ENCODE data around the gene CALR3. TPM values are rescaled to one million over a fixed set of nuclear protein-coding genes. Genes with fewer than 3 reads are reported as not detected.

The CALR3 gene
- total RNA-seq, 2 experiments from 2014 or later: not detected

DNA sequence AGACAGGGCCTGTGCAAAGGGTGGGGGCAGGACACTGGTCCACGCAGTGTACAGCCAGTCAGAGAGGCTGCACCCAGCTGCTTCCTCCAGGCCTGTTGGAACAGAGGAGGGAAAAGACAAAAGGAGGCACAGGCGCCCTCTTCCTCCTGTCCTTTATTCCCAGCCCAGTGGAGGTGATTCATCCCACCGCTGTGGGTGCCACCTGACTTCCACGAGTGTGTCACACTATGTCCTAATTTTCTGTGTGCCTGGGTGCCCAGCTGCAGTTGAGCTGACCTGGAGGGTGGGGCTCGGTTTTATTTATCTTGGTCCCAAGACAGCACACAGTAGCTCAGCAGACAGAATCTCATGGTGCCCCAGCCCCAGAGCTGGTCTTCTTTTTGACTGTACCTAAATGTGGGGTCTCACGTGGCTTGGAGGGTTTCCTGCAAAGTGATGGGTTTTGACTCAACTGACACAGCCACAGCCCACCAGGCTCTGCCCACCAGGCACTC is 33.2 kb downstream of the CALR3 start:
- Mint-ChIP-seq H3K4me1 (ENCODE audit: low read depth) (peaks cover 57% of the 10 kb centered on the region), H3K4me3 (no peak overlapping the region), H3K36me3 (ENCODE audit: low read depth) (peaks cover 14% of the 10 kb centered on the region), H3K9me3 (no peaks in the 10 kb centered on the region), H3K27me3 (no peaks in the 10 kb centered on the region), H3K27ac (no peak overlapping the region)
- TF ChIP-seq, protein P1, sequence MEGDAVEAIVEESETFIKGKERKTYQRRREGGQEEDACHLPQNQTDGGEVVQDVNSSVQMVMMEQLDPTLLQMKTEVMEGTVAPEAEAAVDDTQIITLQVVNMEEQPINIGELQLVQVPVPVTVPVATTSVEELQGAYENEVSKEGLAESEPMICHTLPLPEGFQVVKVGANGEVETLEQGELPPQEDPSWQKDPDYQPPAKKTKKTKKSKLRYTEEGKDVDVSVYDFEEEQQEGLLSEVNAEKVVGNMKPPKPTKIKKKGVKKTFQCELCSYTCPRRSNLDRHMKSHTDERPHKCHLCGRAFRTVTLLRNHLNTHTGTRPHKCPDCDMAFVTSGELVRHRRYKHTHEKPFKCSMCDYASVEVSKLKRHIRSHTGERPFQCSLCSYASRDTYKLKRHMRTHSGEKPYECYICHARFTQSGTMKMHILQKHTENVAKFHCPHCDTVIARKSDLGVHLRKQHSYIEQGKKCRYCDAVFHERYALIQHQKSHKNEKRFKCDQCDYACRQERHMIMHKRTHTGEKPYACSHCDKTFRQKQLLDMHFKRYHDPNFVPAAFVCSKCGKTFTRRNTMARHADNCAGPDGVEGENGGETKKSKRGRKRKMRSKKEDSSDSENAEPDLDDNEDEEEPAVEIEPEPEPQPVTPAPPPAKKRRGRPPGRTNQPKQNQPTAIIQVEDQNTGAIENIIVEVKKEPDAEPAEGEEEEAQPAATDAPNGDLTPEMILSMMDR (IDR thresholded peaks at IDR 0.05): no peak
- ATAC-seq (ENCODE audit: poor library complexity) (no peak), DNase-seq (no peak)
- CTCF ChIA-PET: interaction anchor here (0.6 kb wide), 1 partner anchor 21 kb away, joined by 5 read pairs; no protein-coding TSS in a partner anchor
- Histone ChIP-seq H3K4me3 (ENCODE audit: low read length) (no peak overlapping the region), H3K9me3 (ENCODE audit: control insufficient read depth in 1 of 2, insufficient read depth in 1 of 2, low read length in 2 of 2) (no peaks in the 10 kb centered on the region), H3K36me3 (ENCODE audit: insufficient read depth, low read length) (peaks cover 4% of the 10 kb centered on the region), H3K27ac (ENCODE audit: low read depth in 1 of 2, low read length in 2 of 2) (no peak overlapping the region), H3K4me1 (ENCODE audit: insufficient read depth, low read length) (peaks cover 47% of the 10 kb centered on the region), H3K27me3 (ENCODE audit: control insufficient read depth in 1 of 2, insufficient read depth in 2 of 2, low read length in 2 of 2) (no peaks in the 10 kb centered on the region)
- intact Hi-C loops (cut with DNase I, micrococcal nuclease): no loop called here
- POLR2A ChIA-PET: no interaction called here

DNA sequence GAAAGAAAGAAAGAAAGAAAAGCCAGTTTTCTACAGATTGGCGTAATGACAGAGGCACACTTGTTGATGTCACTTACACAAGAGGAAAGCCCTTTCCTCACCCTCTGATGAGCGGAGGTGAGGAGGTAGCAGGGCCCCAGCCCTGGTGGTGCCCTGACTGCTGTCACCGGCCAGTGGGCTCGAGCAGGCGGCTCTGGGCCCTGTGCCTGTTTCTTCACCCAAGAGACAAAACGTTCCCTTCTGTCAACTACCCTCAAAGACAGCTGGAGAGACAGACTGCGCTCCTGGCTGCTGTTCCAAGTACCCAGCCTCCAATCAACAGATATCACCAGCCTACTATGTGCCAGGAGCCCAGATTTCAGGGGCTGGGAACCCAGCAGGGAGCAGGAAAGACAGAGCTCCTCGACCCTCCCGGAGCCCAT is 34.3 kb downstream of the CALR3 start:
- Histone ChIP-seq H3K27ac (ENCODE audit: low read depth in 1 of 2, low read length in 2 of 2) (no peak overlapping the region), H3K9me3 (ENCODE audit: control insufficient read depth in 1 of 2, insufficient read depth in 1 of 2, low read length in 2 of 2) (no peaks in the 10 kb centered on the region), H3K27me3 (ENCODE audit: control insufficient read depth in 1 of 2, insufficient read depth in 2 of 2, low read length in 2 of 2) (no peaks in the 10 kb centered on the region), H3K4me1 (ENCODE audit: insufficient read depth, low read length) (peaks cover 57% of the 10 kb centered on the region), H3K4me3 (ENCODE audit: low read length) (no peak overlapping the region), H3K36me3 (ENCODE audit: insufficient read depth, low read length) (peaks cover 4% of the 10 kb centered on the region)
- Mint-ChIP-seq H3K4me3 (no peak overlapping the region), H3K27ac (no peak overlapping the region), H3K9me3 (no peaks in the 10 kb centered on the region), H3K4me1 (ENCODE audit: low read depth) (peaks cover 63% of the 10 kb centered on the region), H3K36me3 (ENCODE audit: low read depth) (peaks cover 14% of the 10 kb centered on the region), H3K27me3 (no peaks in the 10 kb centered on the region)
- CTCF ChIA-PET: no interaction called here
- POLR2A ChIA-PET: interaction anchor here (0.6 kb wide), 1 partner anchor 367 kb away, joined by 3 read pairs; no protein-coding TSS in a partner anchor
- ATAC-seq (ENCODE audit: poor library complexity) (no peak), DNase-seq (no peak)
- intact Hi-C loops (cut with DNase I, micrococcal nuclease): no loop called here
- TF ChIP-seq, protein P1 (IDR thresholded peaks at IDR 0.05): no peak

DNA sequence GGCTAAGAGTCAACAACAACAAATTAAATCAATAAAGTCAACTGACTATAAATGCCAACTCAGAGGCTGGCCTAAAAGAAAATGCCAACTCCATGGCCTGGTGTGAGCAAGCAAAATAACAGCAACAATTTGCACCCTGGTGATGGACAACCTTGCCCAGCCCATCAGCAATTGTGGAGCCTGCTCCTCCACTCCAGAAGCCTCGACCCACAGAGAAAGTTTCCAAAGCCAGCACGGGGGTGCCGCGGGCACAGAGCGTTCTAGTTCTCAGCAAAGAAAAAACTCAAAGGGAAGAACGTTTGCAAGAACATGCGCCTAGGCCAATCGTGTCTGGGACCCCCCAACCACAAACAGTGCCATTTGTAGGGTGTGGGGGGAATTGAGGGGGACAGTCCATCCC is 35.5 kb downstream of the CALR3 start:
- no peaks in the 10 kb centered on the region for H3K27me3 ChIP-seq (ENCODE audit: control insufficient read depth in 1 of 2, insufficient read depth in 2 of 2, low read length in 2 of 2)
- H3K36me3 ChIP-seq (ENCODE audit: insufficient read depth, low read length): peaks cover 5% of the 10 kb centered on the region
- no peak overlapping the region for H3K4me3 Mint-ChIP-seq
- H3K36me3 Mint-ChIP-seq (ENCODE audit: low read depth): peaks cover 10% of the 10 kb centered on the region
- TF ChIP-seq, protein P1 (IDR thresholded peaks at IDR 0.05): no peak
- no peaks in the 10 kb centered on the region for H3K27me3 Mint-ChIP-seq
- peaks cover 62% of the 10 kb centered on the region for H3K4me1 Mint-ChIP-seq (ENCODE audit: low read depth)
- peaks cover 60% of the 10 kb centered on the region for H3K4me1 ChIP-seq (ENCODE audit: insufficient read depth, low read length)
- no peaks in the 10 kb centered on the region for H3K9me3 Mint-ChIP-seq
- intact Hi-C loops (cut with DNase I, micrococcal nuclease): no loop called here
- no peak overlapping the region for H3K4me3 ChIP-seq (ENCODE audit: low read length)
- ATAC-seq (ENCODE audit: poor library complexity) (no peak), DNase-seq (no peak)
- POLR2A ChIA-PET: no interaction called here
- CTCF ChIA-PET: no interaction called here
- no peak overlapping the region for H3K27ac Mint-ChIP-seq
- no peak overlapping the region for H3K27ac ChIP-seq (ENCODE audit: low read depth in 1 of 2, low read length in 2 of 2)
- H3K9me3 ChIP-seq (ENCODE audit: control insufficient read depth in 1 of 2, insufficient read depth in 1 of 2, low read length in 2 of 2): no peaks in the 10 kb centered on the region

Data from CD4-positive, alpha-beta T cell (primary cell).